Measurements from ENCODE around the gene TMEM106A.
"Not testable (repeated sequence)": the region's sequence is repeated elsewhere in the genome, so short reads cannot be mapped to it uniquely, and the experiment has no call there.

TMEM106A gene

GRCh38 chr17:43211480-43212402, at the start of gene TMEM106A:
Gene TMEM106A, plus strand, starts transcription at chr17:43211875. Its CDS starts 1,167 bp downstream, at chr17:43213042.
- peak; percentile 56 to 59 for DNase-seq (ENCODE audit: low read depth in 2 of 2)

GRCh38 chr17:43165971-43166370, 45.7 kb upstream of the TMEM106A start:
- DNase-seq (ENCODE audit: low read depth in 2 of 2): not testable (repeated sequence)

GRCh38 chr17:43169561-43170139, 42.0 kb upstream of the TMEM106A start:
- DNase-seq (ENCODE audit: low read depth in 2 of 2): peak; percentile 2 to 3

GRCh38 chr17:43170140-43170765, 41.4 kb upstream of the TMEM106A start:
- peak; percentile 76 to 78 for DNase-seq (ENCODE audit: low read depth in 2 of 2)

GRCh38 chr17:43170766-43171585, 40.7 kb upstream of the TMEM106A start, which contains the start of gene NBR1:
Gene NBR1, plus strand, starts transcription at chr17:43171214. Its CDS starts 4,586 bp downstream, at chr17:43175800.
- DNase-seq (ENCODE audit: low read depth in 2 of 2): peak; percentile 83 to 92

GRCh38 chr17:43171586-43172487, 39.8 kb upstream of the TMEM106A start:
- DNase-seq (ENCODE audit: low read depth in 2 of 2): no peak

DNA sequence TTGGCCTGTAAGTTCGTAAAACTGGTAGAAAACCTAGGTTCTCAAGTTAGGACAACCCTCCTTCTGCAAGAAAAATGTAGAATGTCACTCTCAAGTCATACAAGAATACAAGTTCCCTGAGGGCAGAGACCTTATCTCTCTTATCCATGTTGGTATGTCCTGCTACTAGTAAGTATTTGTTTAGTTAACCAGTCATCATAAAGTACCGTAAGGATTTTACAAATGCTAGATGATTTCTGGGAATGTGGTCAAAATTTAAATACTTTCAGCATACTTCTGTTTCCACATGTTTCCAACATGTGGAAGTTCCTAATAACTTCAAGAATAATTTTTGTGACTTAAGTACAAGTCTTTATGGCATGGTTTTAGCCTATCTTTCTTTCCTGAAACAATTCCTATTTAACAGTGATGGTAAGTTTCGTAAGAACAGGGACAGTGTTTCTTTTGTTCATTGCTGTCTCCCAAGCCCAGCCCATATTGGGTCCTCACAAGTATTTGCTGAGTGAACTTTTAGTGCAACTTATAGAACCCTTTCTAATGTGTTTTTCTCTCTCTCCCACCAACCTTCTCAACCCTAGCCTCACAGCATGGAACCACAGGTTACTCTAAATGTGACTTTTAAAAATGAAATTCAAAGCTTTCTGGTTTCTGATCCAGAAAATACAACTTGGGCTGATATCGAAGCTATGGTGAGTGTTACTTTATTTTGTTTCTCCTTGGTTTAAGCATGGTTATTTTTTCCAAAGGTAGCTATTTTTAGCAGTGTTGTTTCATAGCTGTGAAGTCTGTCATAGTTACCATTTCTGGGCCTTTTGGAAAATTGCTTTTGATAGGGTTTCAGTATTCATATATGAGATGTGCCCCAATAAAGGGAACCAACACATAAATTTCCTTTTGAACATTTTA, 36.2 kb upstream of the TMEM106A start:
- DNase-seq (ENCODE audit: low read depth in 2 of 2): no peak

GRCh38 chr17:43176119-43176570, 35.5 kb upstream of the TMEM106A start:
- DNase-seq (ENCODE audit: low read depth in 2 of 2): no peak

DNA sequence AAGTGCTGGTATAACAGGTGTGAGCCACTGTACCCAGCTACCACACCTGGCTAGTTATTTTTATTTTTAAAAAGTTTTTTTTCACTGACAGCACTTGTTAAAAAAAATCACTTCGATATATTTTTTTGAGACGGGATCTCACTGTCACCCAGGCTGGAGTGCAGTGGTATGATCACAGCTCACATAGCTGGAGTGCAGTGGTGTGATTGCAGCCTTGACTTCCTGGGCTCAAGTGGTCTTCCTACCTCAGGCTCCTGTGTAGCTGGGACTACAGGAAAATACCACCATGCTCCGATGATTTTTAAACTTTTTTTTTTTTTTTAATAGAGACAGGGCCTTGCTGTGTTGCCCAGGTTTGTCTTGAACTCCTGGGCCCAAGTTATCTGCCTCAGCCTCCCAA, 27.8 kb upstream of the TMEM106A start:
- no peak for DNase-seq (ENCODE audit: low read depth in 2 of 2)

DNA sequence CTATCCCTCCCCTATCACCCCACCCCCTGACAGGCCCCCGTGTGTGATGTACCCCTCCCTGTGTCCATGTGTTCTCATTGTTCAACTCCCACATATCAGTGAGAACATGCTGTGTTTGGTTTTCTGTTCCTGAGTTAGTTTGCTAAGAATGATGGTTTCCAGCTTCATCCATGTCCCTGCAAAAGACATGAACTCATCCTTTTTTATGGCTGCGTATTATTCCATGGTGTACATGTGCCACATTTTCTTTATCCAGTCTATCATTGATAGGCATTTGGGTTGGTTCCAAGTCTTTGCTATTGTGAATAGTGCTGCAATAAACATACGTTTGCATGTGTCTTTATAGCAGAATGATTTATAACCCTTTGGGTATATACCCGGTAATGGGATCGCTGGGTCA, 25.0 kb upstream of the TMEM106A start:
- DNase-seq (ENCODE audit: low read depth in 2 of 2): not testable (repeated sequence)

- no peak for DNase-seq (ENCODE audit: low read depth in 2 of 2)
These were observed 18.4 kb upstream of the TMEM106A start for GRCh38 chr17:43193251-43193650.

DNA sequence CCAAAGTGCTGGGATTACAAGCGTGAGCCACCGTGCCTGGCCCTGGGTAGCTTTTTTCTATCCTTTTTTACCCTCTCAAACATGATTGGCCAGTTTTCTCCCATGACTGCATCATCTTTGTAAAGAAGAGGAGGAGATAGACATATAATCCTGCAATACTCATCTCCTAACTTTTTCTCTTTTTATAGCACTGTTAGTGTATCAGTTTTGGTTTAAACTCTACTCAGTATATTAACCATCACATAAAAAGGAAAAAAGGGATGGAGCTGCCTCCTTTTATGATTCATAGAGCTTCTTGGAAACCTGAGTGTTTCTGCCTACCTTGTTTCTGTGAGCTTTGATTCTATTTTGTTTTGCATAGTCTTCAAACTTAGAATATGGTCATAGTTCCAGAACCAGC, 12.0 kb upstream of the TMEM106A start:
- DNase-seq (ENCODE audit: low read depth in 2 of 2): no peak

DNA sequence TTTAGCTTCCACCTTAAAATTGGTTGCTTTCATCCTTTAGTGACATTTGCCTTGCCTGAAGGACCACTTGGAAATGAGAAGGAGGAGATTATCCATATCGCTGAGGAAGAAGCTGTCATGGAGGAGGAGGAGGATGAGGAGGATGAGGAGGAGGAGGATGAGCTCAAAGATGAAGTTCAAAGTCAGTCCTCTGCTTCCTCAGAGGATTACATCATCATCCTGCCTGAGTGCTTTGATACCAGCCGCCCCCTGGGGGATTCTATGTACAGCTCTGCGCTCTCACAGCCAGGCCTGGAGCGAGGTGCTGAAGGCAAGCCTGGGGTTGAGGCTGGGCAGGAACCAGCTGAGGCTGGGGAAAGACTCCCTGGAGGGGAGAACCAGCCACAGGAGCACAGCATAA, 11.5 kb upstream of the TMEM106A start:
- DNase-seq (ENCODE audit: low read depth in 2 of 2): no peak

GRCh38 chr17:43203013-43203412, 8.7 kb upstream of the TMEM106A start:
- DNase-seq (ENCODE audit: low read depth in 2 of 2): not testable (repeated sequence)

- no peak for DNase-seq (ENCODE audit: low read depth in 2 of 2)
These were observed 1.1 kb upstream of the TMEM106A start for GRCh38 chr17:43210576-43210975.

DNA sequence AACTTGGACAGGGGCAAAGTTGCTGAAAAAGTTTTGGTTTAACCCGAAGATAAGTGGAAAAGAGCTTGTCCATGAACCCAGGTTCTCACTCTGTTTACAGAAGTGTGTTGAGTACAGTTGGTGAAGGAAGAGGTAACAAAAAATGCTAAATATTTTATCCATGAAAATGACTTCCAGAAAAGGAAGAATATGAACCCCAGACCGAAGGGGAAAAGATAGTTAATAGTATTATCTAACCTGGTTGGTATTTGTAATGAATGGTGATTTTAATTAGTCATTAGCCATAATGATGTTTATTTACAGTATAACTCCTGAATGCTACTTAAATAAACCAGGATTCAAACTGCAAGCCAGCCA, 574 bp upstream of the TMEM106A start:
- no peak for DNase-seq (ENCODE audit: low read depth in 2 of 2)

GRCh38 chr17:43212641-43213490, 1.2 kb downstream of the TMEM106A start:
- no peak for DNase-seq (ENCODE audit: low read depth in 2 of 2)

DNA sequence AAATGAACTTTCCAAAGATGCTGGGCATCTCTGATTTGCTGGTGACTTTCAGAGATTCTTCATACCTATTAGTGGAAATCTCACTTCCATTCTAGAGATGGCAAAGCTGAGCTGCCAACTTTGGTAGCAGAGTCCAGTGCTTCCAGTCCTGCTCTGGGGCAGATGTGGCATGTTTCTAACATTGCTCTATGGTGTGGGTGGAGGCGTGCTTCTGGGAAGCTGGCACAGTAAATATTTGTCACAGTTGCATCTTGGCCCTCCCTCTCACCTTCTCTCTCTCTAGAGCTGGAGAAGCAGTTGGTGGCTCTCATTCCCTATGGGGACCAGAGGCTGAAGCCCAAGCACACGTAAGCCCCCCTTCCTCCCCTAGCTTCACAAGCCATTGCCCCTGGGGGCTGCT, 1.9 kb downstream of the TMEM106A start:
- no peak for DNase-seq (ENCODE audit: low read depth in 2 of 2)

DNA sequence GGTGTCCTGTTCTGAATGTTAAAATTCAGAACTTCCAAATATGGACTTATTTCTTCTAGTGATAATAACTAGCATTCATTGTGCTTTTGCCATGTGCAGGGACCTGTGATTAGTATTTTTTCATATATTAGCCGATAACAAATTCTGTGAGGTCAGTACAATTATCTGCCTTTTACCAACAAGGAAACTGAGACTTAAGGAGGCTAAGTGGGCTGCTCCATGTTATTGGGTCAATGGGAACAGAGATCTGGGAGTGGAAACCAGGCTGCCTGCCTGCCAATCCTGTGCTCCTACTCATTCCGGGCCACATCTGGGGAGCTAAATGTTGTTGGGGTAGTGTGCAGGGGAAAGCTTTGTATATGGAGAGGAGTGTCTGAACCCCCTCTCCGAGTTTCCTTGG, 3.7 kb downstream of the TMEM106A start:
- DNase-seq (ENCODE audit: low read depth in 2 of 2): no peak

Measured in stimulated activated CD8-positive, alpha-beta memory T cell treated with anti-CD3 and anti-CD28 coated beads, Interleukin-2, amount 100 ng/mL, for 48 hours (primary cell).